CD4-positive, alpha-beta T cell treated with Interleukin-15 for 1 hour (primary cell): ENCODE results near the gene ZCCHC12.
"Not testable (repeated sequence)": the region's sequence is repeated elsewhere in the genome, so short reads cannot be mapped to it uniquely, and the experiment has no call there.

ENCODE experiments used
- DNase-seq: peaks from one replicate; pipeline ENCODE4 v3.0.0-alpha.2; 2020

The ZCCHC12 gene

DNA sequence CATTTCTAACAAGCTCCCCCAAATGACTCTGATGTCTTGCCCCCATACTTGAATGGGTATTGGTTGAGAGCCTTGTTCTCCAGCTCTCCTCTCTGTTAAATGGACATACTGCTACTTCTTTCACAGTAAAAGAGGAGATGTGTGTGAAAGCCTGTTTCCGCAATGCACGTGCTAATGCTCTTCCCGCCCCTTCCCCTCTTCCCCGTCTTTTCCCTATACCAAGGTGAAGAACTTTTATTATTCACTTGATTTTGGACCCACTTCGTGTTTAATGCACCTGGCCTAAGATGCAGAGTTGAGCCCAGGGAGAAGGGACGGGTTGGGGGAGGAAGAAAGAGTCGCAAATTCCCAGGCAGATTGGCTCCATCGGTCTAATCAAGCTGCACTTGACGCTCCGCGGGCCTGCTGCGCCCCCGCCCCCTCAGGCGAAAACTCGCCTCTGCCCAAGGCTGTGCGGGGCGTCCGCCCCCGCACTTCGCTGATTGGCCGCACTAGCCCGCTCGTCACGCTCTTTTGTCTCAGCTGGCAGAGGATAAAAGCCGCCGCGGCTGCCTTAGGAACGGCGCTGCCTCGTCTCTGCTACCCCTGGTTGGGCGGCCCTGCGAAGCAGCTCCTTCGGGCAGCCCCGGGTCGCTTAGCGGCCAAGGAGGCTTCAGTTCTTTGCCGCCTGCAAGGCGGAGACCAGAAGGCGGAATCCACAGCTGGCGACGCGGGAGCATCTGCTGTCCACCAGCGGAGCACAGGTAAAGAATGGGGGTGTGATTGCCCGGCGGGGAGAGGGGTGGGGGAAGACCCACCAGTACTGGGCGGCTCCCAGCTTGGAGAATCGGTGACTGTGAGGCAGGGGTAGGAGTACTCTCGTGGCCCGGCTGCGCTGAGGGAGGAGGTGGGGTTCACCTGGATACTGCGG, at the start of gene ZCCHC12:
TSS of gene ZCCHC12 (plus strand) at position 562 of the 910 bp plus-strand sequence. CDS start 1,421 bp downstream, outside the sequence.
- peak; percentile 51 for DNase-seq

- no peak for DNase-seq
Observed at GRCh38 chrX:118779581-118779980, 44.0 kb upstream of the ZCCHC12 start.

- no peak for DNase-seq
Observed at GRCh38 chrX:118780509-118780908, 43.1 kb upstream of the ZCCHC12 start.

- no peak for DNase-seq
Observed at GRCh38 chrX:118780911-118781310, 42.7 kb upstream of the ZCCHC12 start.

- no peak for DNase-seq
Observed at GRCh38 chrX:118795528-118796280, 27.9 kb upstream of the ZCCHC12 start.

- DNase-seq, result no peak
Observed at GRCh38 chrX:118802857-118803256, 20.8 kb upstream of the ZCCHC12 start.

DNA sequence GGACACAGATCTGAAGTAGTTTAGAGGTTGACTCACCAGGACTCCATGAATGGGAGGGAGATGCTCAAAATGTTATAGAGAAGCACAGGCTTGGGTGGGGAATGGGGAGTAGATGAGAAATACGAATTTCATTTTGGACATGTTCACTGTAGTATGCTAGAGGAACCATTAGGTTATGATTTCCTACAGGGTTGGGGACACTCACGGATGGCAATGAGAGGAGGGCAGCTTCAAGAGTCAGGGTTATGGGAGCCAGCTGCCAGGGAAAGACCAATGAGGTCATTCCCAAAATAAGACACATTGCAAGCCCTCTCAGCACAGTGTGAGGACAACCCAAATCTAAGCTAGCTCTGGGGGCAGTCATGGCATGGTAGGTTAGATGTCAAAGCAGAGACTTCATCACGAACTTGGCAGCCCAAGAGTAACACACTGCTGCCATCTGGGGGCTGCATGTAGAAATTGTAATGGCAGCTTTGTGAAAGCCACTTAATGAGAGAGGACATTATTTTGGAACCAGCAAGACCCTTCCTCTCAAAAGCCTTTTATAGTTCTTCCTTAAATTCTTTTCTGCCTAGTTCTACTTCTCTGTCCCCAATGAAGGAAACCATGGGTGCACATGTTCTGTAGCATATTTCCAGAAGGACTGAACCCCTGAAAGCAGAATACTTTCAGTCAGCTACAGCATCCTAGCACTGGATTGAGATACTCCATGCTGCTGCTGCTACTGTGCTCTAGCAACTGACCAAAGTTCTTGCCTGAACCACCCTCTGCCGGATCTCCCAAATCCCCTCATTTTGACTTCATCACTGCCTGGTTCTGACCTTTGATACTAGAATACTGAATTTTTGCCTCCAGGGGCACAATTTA, 16.2 kb upstream of the ZCCHC12 start:
- peak; percentile 32 for DNase-seq

DNA sequence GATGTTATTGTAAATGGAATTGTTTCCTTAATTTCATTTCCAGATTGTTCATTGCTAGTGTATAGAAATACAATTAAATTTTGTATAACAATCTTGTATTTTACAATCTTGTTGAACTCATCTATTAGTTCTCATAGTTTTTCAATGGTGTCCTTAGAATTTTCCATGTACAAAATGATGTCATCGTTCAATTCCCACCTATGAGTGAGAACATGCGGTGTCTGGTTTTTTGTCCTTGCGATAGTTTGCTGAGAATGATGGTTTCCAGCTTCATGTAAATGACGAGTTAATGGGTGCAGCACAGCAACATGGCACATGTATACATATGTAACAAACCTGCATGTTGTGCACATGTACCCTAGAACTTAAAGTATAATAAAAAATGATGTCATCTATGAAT, 6.4 kb upstream of the ZCCHC12 start:
- not testable (repeated sequence) for DNase-seq

- DNase-seq, result no peak
Observed at GRCh38 chrX:118824173-118824730, 628 bp downstream of the ZCCHC12 start.

- DNase-seq, result no peak
Observed at GRCh38 chrX:118825227-118825626, 1.6 kb downstream of the ZCCHC12 start.

GRCh38 chrX:118839334-118839958, 15.8 kb downstream of the ZCCHC12 start:
- DNase-seq, result peak; percentile 62

DNA sequence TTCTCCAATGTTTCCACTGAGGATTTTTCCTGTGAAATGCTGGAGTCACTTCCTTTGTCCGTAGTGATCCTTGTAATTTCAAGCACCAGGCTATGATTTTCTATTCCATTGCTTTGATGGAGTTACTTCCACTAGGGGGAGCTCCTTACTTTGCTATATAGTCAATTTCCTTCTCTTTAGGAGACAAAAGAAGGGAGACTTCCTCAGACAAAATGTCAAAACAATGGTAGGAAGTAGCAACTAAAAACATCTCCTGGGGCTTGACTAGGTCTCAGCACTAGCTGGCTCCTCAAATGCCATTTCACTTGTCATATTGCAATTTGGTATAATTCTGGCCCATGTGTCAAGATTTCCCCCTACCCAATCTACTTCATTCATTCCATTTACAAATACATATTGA, 24.1 kb downstream of the ZCCHC12 start:
- no peak for DNase-seq

DNA sequence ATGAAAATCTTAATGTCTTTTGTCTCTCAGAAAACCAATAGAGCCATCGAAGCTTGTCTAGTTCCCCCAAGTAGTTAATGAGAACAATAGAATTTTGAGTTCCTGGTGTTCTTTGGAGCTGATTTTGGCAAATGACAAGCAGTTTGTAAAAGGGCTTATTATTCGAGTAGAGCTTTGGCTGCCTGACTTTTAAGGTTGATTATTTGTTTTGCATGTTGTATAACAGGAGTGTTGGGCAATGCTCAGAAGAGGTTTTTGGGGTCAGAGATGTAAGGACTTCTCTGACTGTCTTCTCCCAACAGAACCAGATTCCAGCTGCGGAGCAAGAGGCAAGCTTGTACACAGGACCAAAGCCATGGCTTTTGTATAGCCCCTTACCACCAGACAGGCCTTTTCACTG, 30.0 kb downstream of the ZCCHC12 start:
- DNase-seq, result no peak

GRCh38 chrX:118855681-118856310, 32.2 kb downstream of the ZCCHC12 start:
- no peak for DNase-seq

DNA sequence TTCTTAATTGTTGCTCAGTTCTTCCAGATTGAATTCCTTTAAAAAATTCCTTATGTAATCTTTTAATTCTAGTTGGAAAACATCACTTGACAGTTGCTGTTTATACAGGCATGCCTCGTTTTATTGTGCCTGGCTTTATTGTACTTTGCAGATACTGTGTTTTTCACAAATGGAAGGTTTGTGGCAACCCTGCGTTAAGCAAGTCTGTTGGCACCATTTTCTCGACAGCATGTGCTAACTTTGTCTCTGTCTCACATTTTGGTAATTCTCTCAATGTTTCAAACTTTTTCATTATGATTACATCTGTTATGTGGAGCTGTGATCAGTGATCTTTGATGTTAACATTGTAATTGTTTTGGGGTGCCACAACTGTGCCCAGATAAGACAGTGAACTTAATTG, 33.4 kb downstream of the ZCCHC12 start:
- no peak for DNase-seq

DNA sequence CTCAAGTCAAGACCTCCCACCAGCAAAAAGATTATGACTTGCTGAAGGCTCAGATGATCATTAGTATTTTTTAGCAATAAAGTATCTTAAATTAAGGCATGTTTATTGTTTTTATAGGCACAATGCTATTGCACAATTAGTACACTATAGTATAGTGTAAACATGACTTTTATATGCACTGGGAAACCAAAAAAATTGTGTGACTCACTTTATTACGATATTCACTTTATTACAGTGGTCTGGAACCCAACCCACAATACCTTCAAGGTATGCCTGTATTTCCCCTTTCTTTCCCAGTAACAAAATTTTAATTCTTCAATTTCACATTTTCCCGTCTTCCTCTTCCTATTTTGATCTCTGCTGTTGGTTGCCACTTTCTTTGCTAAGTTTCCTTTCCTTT, 37.7 kb downstream of the ZCCHC12 start:
- DNase-seq, result no peak

- DNase-seq, result no peak
Observed at GRCh38 chrX:118862091-118862490, 38.5 kb downstream of the ZCCHC12 start.

- DNase-seq, result no peak
Observed at GRCh38 chrX:118862979-118863378, 39.4 kb downstream of the ZCCHC12 start.

GRCh38 chrX:118864063-118864635, 40.5 kb downstream of the ZCCHC12 start:
- no peak for DNase-seq

DNA sequence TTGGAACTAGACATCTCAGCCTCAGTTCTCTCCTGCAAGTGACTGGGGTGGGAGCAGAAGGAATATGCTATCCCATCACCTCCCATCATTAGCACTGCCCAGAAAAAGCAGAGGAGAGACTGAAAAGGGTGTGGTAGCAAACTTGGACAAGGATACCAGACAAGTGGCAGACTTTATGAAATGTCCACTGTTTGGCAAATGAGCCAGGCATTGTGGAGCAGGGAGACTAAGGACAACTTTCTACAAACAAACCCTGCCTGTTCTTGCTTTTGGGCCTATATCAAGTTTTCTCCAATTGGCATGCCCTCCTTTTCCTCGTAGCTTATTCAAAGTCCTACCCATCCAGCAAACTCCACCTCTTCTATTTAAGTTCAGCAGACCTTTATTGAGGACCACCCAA, 41.6 kb downstream of the ZCCHC12 start:
- no peak for DNase-seq

DNA sequence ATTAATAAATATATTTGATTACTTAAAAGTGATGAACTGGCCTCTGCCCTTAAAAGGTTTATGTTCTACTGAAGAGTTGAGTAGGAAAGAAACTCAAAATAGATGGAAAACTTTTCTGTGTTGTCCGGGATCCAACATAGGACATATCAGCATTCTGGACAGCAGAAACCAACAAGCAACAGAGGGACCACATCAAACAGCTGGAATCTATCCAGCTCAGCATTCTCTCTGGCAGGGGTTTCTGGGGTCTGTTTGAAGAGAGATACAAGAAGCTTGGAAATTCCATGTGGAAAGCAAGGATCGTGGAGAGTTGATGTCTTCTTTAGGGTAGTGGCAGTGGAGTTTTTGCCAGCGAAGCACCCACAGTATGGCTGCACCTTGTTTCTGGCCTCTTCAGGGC, 43.6 kb downstream of the ZCCHC12 start:
- no peak for DNase-seq
